OCI-LY1 (cell line): ENCODE results near the gene PRAMEF12.

Experiments
- H2AFZ ChIP-seq: fragments of 200-600 bp; sonication (generic), shearing (Covaris generic); 2 replicates; pipeline ENCODE4 v1.6.0; 2014; ENCODE audit warnings: antibody characterized with exemption, mild to moderate bottlenecking, low read length
- H3F3A ChIP-seq: fragments of 200-600 bp; sonication (generic), shearing (Covaris generic); 2 replicates; pipeline ENCODE4 v1.6.0; 2014; ENCODE audit warnings: mild to moderate bottlenecking, antibody characterized with exemption, low read length, moderate library complexity; ENCODE audit not compliant: insufficient read depth
- H3K27ac ChIP-seq: fragments of 200-600 bp; sonication (generic); 2 replicates; pipeline ENCODE4 v1.5.1; 2014; ENCODE audit warnings: low read length, mixed run types, mild to moderate bottlenecking, low read depth; ENCODE audit not compliant: poor library complexity, severe bottlenecking
- H3K27me3 ChIP-seq: fragments of 200-600 bp; sonication (generic); 2 replicates; pipeline ENCODE4 v1.6.0; 2014; ENCODE audit warnings: antibody characterized with exemption, mild to moderate bottlenecking, low read length, moderate library complexity; ENCODE audit not compliant: insufficient read depth
- H3K36me3 ChIP-seq: fragments of 200-600 bp; sonication (generic); 2 replicates; pipeline ENCODE4 v1.6.1; 2014; ENCODE audit warnings: mild to moderate bottlenecking, antibody characterized with exemption, low read length, moderate library complexity, mixed read lengths; ENCODE audit not compliant: insufficient read depth
- H3K4me1 ChIP-seq: fragments of 200-600 bp; sonication (generic); 2 replicates; pipeline ENCODE4 v1.5.1; 2014; ENCODE audit warnings: mild to moderate bottlenecking, low read length, moderate library complexity; ENCODE audit not compliant: insufficient read depth, severe bottlenecking
- H3K4me2 ChIP-seq: fragments of 200-600 bp; sonication (generic), shearing (Covaris generic); 2 replicates; pipeline ENCODE4 v1.6.1; 2014; ENCODE audit warnings: low read length
- H3K4me3 ChIP-seq: fragments of 200-600 bp; sonication (generic); 2 replicates; pipeline ENCODE4 v1.5.1; 2014; ENCODE audit warnings: low read length, low read depth, mild to moderate bottlenecking, mixed read lengths; ENCODE audit not compliant: poor library complexity, severe bottlenecking
- H3K79me2 ChIP-seq: fragments of 200-600 bp; shearing (Covaris generic); 2 replicates; pipeline ENCODE4 v1.6.1; 2016; ENCODE audit warnings: mixed run types, low read length, mixed read lengths; ENCODE audit not compliant: insufficient read depth
- H3K9ac ChIP-seq: fragments of 200-600 bp; sonication (generic), shearing (Covaris generic); 2 replicates; pipeline ENCODE4 v1.6.1; 2014; ENCODE audit warnings: mild to moderate bottlenecking, low read length, mixed read lengths
- H3K9me2 ChIP-seq: fragments of 200-600 bp; sonication (generic), shearing (Covaris generic); 2 replicates; pipeline ENCODE4 v1.6.1; 2014; ENCODE audit warnings: low read depth, mild to moderate bottlenecking, low read length, mixed read lengths
- H3K9me3 ChIP-seq: fragments of 200-600 bp; shearing (Covaris generic); 2 replicates; pipeline ENCODE4 v1.6.1; 2014; ENCODE audit warnings: low read length, mixed read lengths
- H4K20me1 ChIP-seq: fragments of 200-600 bp; sonication (generic), shearing (Covaris generic); 2 replicates; pipeline ENCODE4 v1.6.0; 2016; ENCODE audit warnings: mild to moderate bottlenecking, low read length; ENCODE audit not compliant: insufficient read depth
- EZH2 ChIP-seq: fragments of 200-600 bp; sonication (generic), shearing (Covaris generic); IDR thresholded peaks from 2 replicates; pipeline ENCODE4 v1.8.0; 2017; ENCODE audit warnings: borderline replicate concordance, mixed run types, mild to moderate bottlenecking, antibody characterized with exemption, low read length, moderate library complexity, mixed read lengths
- TF ChIP-seq, protein P1 (sequence below): fragments of 200-600 bp; sonication (generic), shearing (Covaris generic); IDR thresholded peaks from 2 replicates; pipeline ENCODE4 v1.5.1; 2017; ENCODE audit warnings: mild to moderate bottlenecking, antibody characterized with exemption, low read length, moderate library complexity, mixed read lengths

PRAMEF12 gene

DNA sequence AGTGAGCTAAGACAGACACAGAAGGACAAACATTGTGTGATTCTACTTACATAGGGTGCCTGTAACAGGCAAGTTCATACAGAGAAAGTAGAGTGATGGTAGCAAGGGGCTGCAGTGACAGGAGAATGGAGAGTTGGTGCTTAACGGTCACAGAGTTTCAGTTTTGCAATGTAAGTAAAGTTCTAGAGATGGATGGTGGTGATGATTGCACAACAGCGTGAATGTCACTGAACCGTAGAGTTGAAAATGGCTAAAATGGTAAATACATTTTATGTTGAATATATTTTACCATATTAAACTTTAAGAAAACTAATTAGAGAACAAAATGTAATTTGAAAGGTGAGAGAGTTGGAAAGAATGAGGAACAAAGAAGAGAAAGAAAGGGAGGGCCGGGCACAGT is 18.8 kb upstream of the PRAMEF12 start:
- H3K4me1 ChIP-seq = no peaks in the 10 kb centered on the region
- H3K9me2 ChIP-seq = no peaks in the 10 kb centered on the region
- H2AFZ ChIP-seq = no peak overlapping the region
- H3K4me3 ChIP-seq = no peak overlapping the region
- H3F3A ChIP-seq = no peaks in the 10 kb centered on the region
- no peak for TF ChIP-seq EZH2
- TF ChIP-seq, protein P1, sequence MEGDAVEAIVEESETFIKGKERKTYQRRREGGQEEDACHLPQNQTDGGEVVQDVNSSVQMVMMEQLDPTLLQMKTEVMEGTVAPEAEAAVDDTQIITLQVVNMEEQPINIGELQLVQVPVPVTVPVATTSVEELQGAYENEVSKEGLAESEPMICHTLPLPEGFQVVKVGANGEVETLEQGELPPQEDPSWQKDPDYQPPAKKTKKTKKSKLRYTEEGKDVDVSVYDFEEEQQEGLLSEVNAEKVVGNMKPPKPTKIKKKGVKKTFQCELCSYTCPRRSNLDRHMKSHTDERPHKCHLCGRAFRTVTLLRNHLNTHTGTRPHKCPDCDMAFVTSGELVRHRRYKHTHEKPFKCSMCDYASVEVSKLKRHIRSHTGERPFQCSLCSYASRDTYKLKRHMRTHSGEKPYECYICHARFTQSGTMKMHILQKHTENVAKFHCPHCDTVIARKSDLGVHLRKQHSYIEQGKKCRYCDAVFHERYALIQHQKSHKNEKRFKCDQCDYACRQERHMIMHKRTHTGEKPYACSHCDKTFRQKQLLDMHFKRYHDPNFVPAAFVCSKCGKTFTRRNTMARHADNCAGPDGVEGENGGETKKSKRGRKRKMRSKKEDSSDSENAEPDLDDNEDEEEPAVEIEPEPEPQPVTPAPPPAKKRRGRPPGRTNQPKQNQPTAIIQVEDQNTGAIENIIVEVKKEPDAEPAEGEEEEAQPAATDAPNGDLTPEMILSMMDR = no peak
- no peak overlapping the region for H3K9ac ChIP-seq
- H3K27ac ChIP-seq = no peak overlapping the region
- H4K20me1 ChIP-seq = no peaks in the 10 kb centered on the region
- H3K9me3 ChIP-seq = no peaks in the 10 kb centered on the region
- no peak overlapping the region for H3K4me2 ChIP-seq
- no peaks in the 10 kb centered on the region for H3K27me3 ChIP-seq
- no peaks in the 10 kb centered on the region for H3K79me2 ChIP-seq
- H3K36me3 ChIP-seq = no peaks in the 10 kb centered on the region

DNA sequence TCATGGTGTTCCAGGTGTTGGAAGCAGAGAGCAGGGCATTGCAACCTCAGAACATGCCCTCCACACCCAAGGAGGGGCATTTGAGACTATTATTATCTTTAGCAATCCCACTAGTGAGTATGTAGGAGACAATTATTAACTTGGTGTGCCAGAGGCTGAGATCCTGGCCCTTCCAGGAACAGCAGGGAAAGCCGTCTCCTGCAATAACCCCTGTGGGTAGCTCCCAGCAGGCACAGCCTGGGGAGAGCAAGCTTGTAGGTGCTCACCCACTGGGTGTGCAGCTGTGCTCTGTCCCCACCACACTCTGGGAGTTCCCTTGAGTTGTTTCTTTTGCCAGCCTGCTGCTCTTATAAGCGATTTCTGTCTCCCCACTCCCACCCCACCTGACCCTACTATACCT is 17.3 kb upstream of the PRAMEF12 start:
- no peaks in the 10 kb centered on the region for H3K36me3 ChIP-seq
- no peaks in the 10 kb centered on the region for H3F3A ChIP-seq
- no peak overlapping the region for H2AFZ ChIP-seq
- H3K4me2 ChIP-seq = no peak overlapping the region
- no peak overlapping the region for H3K4me3 ChIP-seq
- H3K27ac ChIP-seq = no peak overlapping the region
- no peaks in the 10 kb centered on the region for H3K4me1 ChIP-seq
- no peaks in the 10 kb centered on the region for H4K20me1 ChIP-seq
- H3K79me2 ChIP-seq = no peaks in the 10 kb centered on the region
- no peak overlapping the region for H3K9ac ChIP-seq
- H3K9me2 ChIP-seq = no peaks in the 10 kb centered on the region
- no peak for TF ChIP-seq EZH2
- TF ChIP-seq, protein P1 = no peak
- no peaks in the 10 kb centered on the region for H3K9me3 ChIP-seq
- H3K27me3 ChIP-seq = no peaks in the 10 kb centered on the region

DNA sequence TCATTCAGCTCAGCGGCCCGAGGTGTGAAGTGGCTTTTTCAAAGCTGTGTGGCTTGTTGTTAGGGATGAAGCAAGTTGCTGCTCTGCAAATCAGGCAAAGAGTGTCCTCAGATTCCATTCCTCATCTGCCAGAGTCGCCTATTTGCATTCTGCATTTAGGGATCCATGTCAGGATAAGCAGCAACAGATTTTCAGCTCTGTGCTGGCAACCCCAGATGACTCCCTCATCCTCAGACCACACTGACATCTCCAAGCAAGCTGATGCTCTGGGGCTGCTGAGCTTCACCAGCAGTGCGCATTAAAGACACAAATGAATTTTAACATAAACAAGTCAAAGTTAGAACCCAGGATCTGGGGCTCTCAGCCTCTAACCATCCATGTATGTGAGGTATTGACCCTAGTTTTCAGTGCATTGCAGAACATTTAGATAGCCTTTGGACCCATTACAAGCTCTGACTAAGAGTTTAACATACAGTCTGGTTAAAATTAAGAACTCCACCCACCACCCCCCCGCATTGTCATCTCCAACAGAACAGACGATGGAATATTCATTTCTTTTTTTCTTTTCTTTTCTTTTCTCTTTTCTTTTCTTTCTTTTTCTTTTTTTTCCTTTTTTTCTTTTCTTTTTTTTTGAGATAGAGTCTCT is 16.6 kb upstream of the PRAMEF12 start:
- H3K27ac ChIP-seq = no peak overlapping the region
- no peaks in the 10 kb centered on the region for H3K79me2 ChIP-seq
- H3K9me2 ChIP-seq = no peaks in the 10 kb centered on the region
- H3K36me3 ChIP-seq = no peaks in the 10 kb centered on the region
- H3K27me3 ChIP-seq = no peaks in the 10 kb centered on the region
- no peak overlapping the region for H3K4me3 ChIP-seq
- no peaks in the 10 kb centered on the region for H3F3A ChIP-seq
- H3K9ac ChIP-seq = no peak overlapping the region
- H3K9me3 ChIP-seq = no peaks in the 10 kb centered on the region
- H3K4me1 ChIP-seq = no peaks in the 10 kb centered on the region
- H4K20me1 ChIP-seq = no peaks in the 10 kb centered on the region
- H2AFZ ChIP-seq = no peak overlapping the region
- TF ChIP-seq, protein P1 = no peak
- no peak for TF ChIP-seq EZH2
- no peak overlapping the region for H3K4me2 ChIP-seq
